Neuronal stem cell (in vitro differentiated cells): Measurements from ENCODE around the gene ARIH2.

Source experiments
- DNase-seq: peaks from one replicate; pipeline ENCODE4 v3.0.0-alpha.2; 2013; ENCODE audit warnings: low spot score
- H2AFZ ChIP-seq: one replicate; pipeline ENCODE4 v1.6.1; 2013; ENCODE audit warnings: mild to moderate bottlenecking, low read length, inconsistent platforms
- H2AK5ac ChIP-seq: 2 replicates; pipeline ENCODE4 v1.6.1; 2013; ENCODE audit warnings: low read depth, mild to moderate bottlenecking, inconsistent platforms, low read length, moderate library complexity, mixed read lengths
- H2BK120ac ChIP-seq: 2 replicates; pipeline ENCODE4 v1.6.1; 2013; ENCODE audit warnings: low read depth, mild to moderate bottlenecking, inconsistent platforms, low read length, moderate library complexity, mixed read lengths
- H2BK12ac ChIP-seq: one replicate; pipeline ENCODE4 v1.6.1; 2013; ENCODE audit warnings: low read length, inconsistent platforms
- H2BK15ac ChIP-seq: 2 replicates; pipeline ENCODE4 v1.6.1; 2013; ENCODE audit warnings: mild to moderate bottlenecking, low read length, inconsistent platforms, mixed read lengths
- H2BK5ac ChIP-seq: one replicate; pipeline ENCODE4 v1.6.1; 2013; ENCODE audit warnings: inconsistent platforms, mild to moderate bottlenecking, low read length, moderate library complexity
- H3K14ac ChIP-seq: one replicate; pipeline ENCODE4 v1.6.1; 2013; ENCODE audit warnings: low read length, inconsistent platforms
- H3K18ac ChIP-seq: 2 replicates; pipeline ENCODE4 v1.6.1; 2013; ENCODE audit warnings: low read length, inconsistent platforms
- H3K23ac ChIP-seq: 2 replicates; pipeline ENCODE4 v1.6.1; 2013; ENCODE audit warnings: low read depth, mild to moderate bottlenecking, mixed read lengths, low read length, inconsistent platforms; ENCODE audit not compliant: poor library complexity
- H3K27ac ChIP-seq: replicated peaks from 3 replicates; pipeline ENCODE4 v1.5.1; 2013; ENCODE audit warnings: low read length, inconsistent platforms
- H3K27me3 ChIP-seq, 3 experiments: 2 replicates each; pipeline ENCODE4 v1.6.1; 2013; ENCODE audit warnings: low read length in 3 of 3, mild to moderate bottlenecking in 2 of 3, inconsistent platforms in 1 of 3, low read depth in 1 of 3, mixed read lengths in 1 of 3, moderate library complexity in 1 of 3; ENCODE audit not compliant: control insufficient read depth in 3 of 3, insufficient read depth in 3 of 3
- H3K36me3 ChIP-seq, 2 donors: replicated peaks in 1 of 2; 2 replicates each; pipeline ENCODE4 v1.6.1; 2013; ENCODE audit warnings: low read length in 2 of 2; ENCODE audit not compliant: control insufficient read depth in 2 of 2, insufficient read depth in 2 of 2
- H3K4ac ChIP-seq: 2 replicates; pipeline ENCODE4 v1.6.1; 2013; ENCODE audit warnings: inconsistent platforms, mild to moderate bottlenecking, low read length, moderate library complexity
- H3K4me1 ChIP-seq, 2 donors: 1 replicate in 1 of 2; 2 replicates in 1 of 2; pipeline ENCODE4 v1.6.1; 2013; ENCODE audit warnings: low read length in 2 of 2, low read depth in 1 of 2; ENCODE audit not compliant: control insufficient read depth in 2 of 2, insufficient read depth in 1 of 2
- H3K4me2 ChIP-seq: one replicate; pipeline ENCODE4 v1.6.1; 2013; ENCODE audit warnings: mild to moderate bottlenecking, low read length, inconsistent platforms; ENCODE audit not compliant: insufficient read depth, poor library complexity, severe bottlenecking
- H3K4me3 ChIP-seq, 2 donors: 2 replicates each; pipeline ENCODE4 v1.5.1; 2013; ENCODE audit warnings: low read length in 2 of 2, mild to moderate bottlenecking in 2 of 2, inconsistent platforms in 1 of 2, moderate library complexity in 1 of 2
- H3K79me1 ChIP-seq: one replicate; pipeline ENCODE4 v1.6.1; 2013; ENCODE audit warnings: low read depth, mild to moderate bottlenecking, inconsistent platforms, low read length, moderate library complexity
- H3K9ac ChIP-seq: one replicate; pipeline ENCODE4 v1.6.1; 2013; ENCODE audit warnings: mild to moderate bottlenecking, low read depth, low read length, inconsistent platforms; ENCODE audit not compliant: poor library complexity
- H3K9me3 ChIP-seq, 2 donors: replicated peaks in 1 of 2; 2 replicates each; pipeline versions ENCODE3 to v1.6.1; 2013; ENCODE audit warnings: low read length in 2 of 2, mild to moderate bottlenecking in 2 of 2, inconsistent platforms in 1 of 2, low read depth in 1 of 2, mixed read lengths in 1 of 2, moderate library complexity in 1 of 2; ENCODE audit not compliant: control insufficient read depth in 2 of 2, insufficient read depth in 1 of 2
- H4K8ac ChIP-seq: one replicate; pipeline ENCODE4 v1.6.1; 2013; ENCODE audit warnings: low read depth, mild to moderate bottlenecking, inconsistent platforms, low read length, moderate library complexity
- H4K91ac ChIP-seq: one replicate; pipeline ENCODE4 v1.6.1; 2013; ENCODE audit warnings: low read length, low read depth, mild to moderate bottlenecking, inconsistent platforms; ENCODE audit not compliant: poor library complexity
- WGBS, 2 donors: extraction: QIAGEN DNeasy Blood & Tissue Kit; methylation state at CpG; one replicate each; pipeline ENCODE4 v1.1.7; 2013; ENCODE audit warnings: missing lambda C conversion rate in 2 of 2, mixed read lengths in 1 of 2; ENCODE audit not compliant: insufficient read length in 2 of 2, insufficient replicate concordance in 1 of 2; ENCODE audit errors: extremely low coverage in 2 of 2; 5-methylcytosine and 5-hydroxymethylcytosine counted together

ARIH2 gene

DNA sequence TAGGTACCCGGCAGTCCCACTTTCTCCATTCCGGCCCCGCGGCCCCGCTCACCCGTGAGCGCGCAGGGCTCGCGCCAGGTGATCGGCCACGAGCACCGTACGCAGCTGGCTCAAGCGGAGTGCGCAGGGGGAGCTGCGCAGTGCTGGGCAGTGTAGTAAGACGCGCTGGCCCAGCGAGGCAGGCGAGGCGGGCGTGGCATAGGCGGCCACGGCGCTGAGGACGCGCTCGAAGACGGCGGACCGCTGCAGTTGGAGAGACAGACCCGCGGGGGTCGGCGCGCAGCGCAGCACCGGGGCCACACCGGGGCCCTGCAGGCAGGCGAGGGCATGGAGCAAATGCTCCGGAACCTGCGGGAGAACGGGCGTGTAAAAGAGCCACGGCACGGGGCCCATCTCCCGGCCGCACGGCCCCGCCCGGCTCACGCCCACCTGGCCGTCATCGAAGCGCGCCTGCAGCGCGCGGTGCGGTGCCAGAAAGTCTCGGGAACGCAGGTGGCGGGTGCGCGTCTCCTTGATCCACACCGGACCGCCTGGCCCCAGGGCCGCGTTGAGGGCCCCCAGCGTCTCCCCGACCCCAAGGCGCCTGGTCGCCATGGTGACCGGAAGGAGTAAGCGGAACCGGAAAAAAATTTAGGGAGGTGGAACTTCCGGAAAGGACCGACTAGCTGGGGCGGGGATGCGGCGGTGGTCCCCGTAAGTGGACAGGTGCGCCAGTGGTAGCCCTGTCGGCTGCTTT, 99.5 kb downstream of the ARIH2 start, which contains the start of gene DALRD3:
TSS of gene DALRD3 (minus strand) at position 610 of the 736 bp plus-strand sequence. CDS start at position 594, 16 bp downstream.
- Histone ChIP-seq H2BK12ac (no peak within 1 kb of the TSS), H3K79me1 (peaks cover 29% of the 10 kb centered on the region), H3K4me1 (peaks cover 21% of the 10 kb centered on the region in 2 donors), H4K91ac (no peak within 1 kb of the TSS), H3K27ac (peak within 1 kb of the TSS; percentile 55), H3K27me3 (no peaks in the 10 kb centered on the region), H3K4ac (no peak within 1 kb of the TSS), H3K4me3 (peak within 1 kb of the TSS; percentile 91 to 98), H3K14ac (peak within 1 kb of the TSS; percentile 66), H2BK120ac (no peak within 1 kb of the TSS), H2AK5ac (peak within 1 kb of the TSS; percentile 73), H3K18ac (peak within 1 kb of the TSS; percentile 85), H3K9ac (peak within 1 kb of the TSS; percentile 95), H2BK5ac (peak within 1 kb of the TSS; percentile 71), H4K8ac (no peak within 1 kb of the TSS), H2AFZ (peak within 1 kb of the TSS; percentile 92), H3K23ac (peak within 1 kb of the TSS; percentile 97), H3K4me2 (peak within 1 kb of the TSS; percentile 71), H3K36me3 (peaks cover 40 to 48% of the 10 kb centered on the region in 2 donors), H2BK15ac (peak within 1 kb of the TSS; percentile 63), H3K9me3 (no peaks in the 10 kb centered on the region)
- peak; percentile 56 for DNase-seq
- no CpG with 5 or more reads among the region's 85 CpGs for WGBS, 2 donors

DNA sequence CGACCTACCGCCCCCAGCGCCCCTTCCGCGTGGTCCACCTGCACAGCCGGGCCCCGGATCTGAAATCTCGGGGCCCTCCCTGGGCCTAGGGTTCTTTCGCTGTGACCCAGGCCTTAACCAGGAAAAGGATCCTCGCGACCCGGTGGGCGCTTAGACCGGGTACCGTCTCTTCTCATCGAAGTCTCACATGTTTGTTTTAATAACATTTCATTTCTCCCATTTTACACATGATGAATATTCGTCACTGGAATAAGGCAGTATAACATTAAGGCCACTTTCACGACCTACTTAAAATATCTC, 100.0 kb downstream of the ARIH2 start:
- no peaks in the 10 kb centered on the region for H3K27me3 ChIP-seq
- H2BK15ac ChIP-seq, result no peak overlapping the region
- peak overlapping the region; percentile 71 for H3K4me2 ChIP-seq
- H3K23ac ChIP-seq, result peak overlapping the region; percentile 97
- H3K79me1 ChIP-seq, result peaks cover 25% of the 10 kb centered on the region
- H2BK120ac ChIP-seq, result no peak overlapping the region
- H3K36me3 ChIP-seq, result peaks cover 38 to 48% of the 10 kb centered on the region in 2 donors
- H2BK5ac ChIP-seq, result no peak overlapping the region
- H3K4me1 ChIP-seq, result peaks cover 22 to 23% of the 10 kb centered on the region in 2 donors
- no peak overlapping the region for H3K4ac ChIP-seq
- peak overlapping the region; percentile 20 for H3K18ac ChIP-seq
- no peak overlapping the region for H3K9ac ChIP-seq
- H3K27ac ChIP-seq, result peak overlapping the region; percentile 19
- WGBS, 2 donors, result no CpG with 5 or more reads among the region's 18 CpGs
- H4K8ac ChIP-seq, result no peak overlapping the region
- H4K91ac ChIP-seq, result no peak overlapping the region
- H2AFZ ChIP-seq, result peak overlapping the region; percentile 92
- peak overlapping the region; percentile 91 to 98 for H3K4me3 ChIP-seq
- DNase-seq, result no peak
- no peak overlapping the region for H3K14ac ChIP-seq
- H2AK5ac ChIP-seq, result no peak overlapping the region
- no peaks in the 10 kb centered on the region for H3K9me3 ChIP-seq
- no peak overlapping the region for H2BK12ac ChIP-seq

DNA sequence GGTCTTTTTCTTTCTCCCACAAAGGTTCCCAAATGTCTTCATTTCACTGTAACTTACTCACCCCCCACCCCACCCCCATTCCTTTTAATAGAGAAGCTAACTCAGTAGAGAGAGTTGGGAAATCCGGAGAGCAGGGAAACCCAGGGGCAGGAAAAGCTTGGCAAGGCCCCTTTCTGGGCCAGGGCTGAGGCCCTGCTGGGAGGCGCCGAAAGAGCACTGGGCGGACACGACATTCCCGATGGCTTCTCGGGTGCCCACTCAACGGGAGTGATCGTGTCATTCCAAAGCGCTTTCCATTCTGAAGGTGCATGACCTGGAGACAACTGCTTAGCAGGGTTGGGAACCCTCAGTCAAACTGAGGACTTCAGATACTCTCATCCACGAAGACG, 101.3 kb downstream of the ARIH2 start:
- peak overlapping the region; percentile 56 for H2BK120ac ChIP-seq
- no peak overlapping the region for H2AFZ ChIP-seq
- no peak overlapping the region for H2BK12ac ChIP-seq
- peaks cover 22 to 23% of the 10 kb centered on the region in 2 donors for H3K4me1 ChIP-seq
- DNase-seq, result no peak
- no peak overlapping the region for H2AK5ac ChIP-seq
- peak overlapping the region; percentile 75 for H3K23ac ChIP-seq
- H4K91ac ChIP-seq, result no peak overlapping the region
- H3K4me2 ChIP-seq, result peak overlapping the region; percentile 89
- H3K9ac ChIP-seq, result peak overlapping the region; percentile 86
- no peak overlapping the region for H2BK5ac ChIP-seq
- peaks cover 19% of the 10 kb centered on the region for H3K79me1 ChIP-seq
- peaks cover 36 to 48% of the 10 kb centered on the region in 2 donors for H3K36me3 ChIP-seq
- H3K4me3 ChIP-seq, result peak overlapping the region; percentile 92 to 97
- H3K27ac ChIP-seq, result no peak overlapping the region
- no peaks in the 10 kb centered on the region for H3K9me3 ChIP-seq
- H3K27me3 ChIP-seq, result no peaks in the 10 kb centered on the region
- no CpG with 5 or more reads among the region's 12 CpGs for WGBS, 2 donors
- H3K4ac ChIP-seq, result no peak overlapping the region
- H3K18ac ChIP-seq, result no peak overlapping the region
- H2BK15ac ChIP-seq, result no peak overlapping the region
- H4K8ac ChIP-seq, result no peak overlapping the region
- H3K14ac ChIP-seq, result no peak overlapping the region

DNA sequence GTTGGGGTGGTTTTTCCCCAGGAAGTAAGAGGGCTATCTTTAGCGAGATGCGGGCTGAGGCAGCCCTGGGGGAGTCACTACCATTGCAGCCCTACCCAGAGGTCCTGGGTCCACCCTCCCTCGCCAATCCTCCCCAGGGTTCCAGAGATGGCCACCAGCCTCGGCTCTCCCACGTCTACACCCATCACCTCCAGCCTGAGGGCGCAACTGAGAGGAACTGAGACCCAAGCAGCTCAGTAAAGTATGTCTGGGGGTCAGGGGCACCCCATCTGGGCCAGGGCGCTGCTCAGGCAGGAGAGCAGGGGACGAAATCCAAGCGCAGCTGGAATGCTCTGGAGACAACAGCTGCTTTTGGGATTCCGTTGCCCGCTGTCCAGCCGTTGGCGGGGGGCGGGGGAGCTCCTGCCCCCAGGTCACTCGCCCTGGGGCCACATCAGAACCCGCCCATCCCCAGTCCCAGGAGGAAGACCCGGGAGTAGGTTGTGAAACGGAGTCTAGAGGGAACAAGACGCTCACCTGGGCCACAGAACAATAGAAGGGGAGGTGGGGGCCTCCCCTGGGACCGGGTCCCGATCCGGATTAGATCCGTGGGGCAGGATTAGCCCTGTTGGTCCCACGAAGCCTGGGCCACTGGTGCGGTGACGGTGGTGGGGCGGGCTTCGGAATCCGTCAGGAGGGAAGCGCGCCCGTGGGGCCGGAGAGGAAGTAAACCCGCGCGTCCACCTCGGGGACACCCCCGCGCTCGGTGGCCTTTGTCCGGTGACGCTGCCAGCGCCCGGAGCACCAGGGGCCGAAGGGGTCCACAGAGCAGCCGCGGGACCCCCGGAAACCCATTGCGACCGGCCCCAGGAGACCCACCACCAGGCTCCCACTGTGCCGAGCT, 101.9 kb downstream of the ARIH2 start:
- Histone ChIP-seq H3K4me1 (peaks cover 22 to 23% of the 10 kb centered on the region in 2 donors), H4K91ac (peak overlapping the region; percentile 39), H3K4ac (no peak overlapping the region), H2BK5ac (peak overlapping the region; percentile 2), H3K27ac (peak overlapping the region; percentile 18), H4K8ac (no peak overlapping the region), H2BK120ac (peak overlapping the region; percentile 56), H3K79me1 (peaks cover 17% of the 10 kb centered on the region), H2AFZ (peak overlapping the region; percentile 92), H3K4me3 (peak overlapping the region; percentile 92 to 97), H3K14ac (peak overlapping the region; percentile 61), H3K27me3 (no peaks in the 10 kb centered on the region), H3K18ac (peak overlapping the region; percentile 53), H3K36me3 (peaks cover 36 to 48% of the 10 kb centered on the region in 2 donors), H3K9ac (peak overlapping the region; percentile 95), H3K4me2 (peak overlapping the region; percentile 89), H2BK12ac (peak overlapping the region; percentile 96), H3K9me3 (no peaks in the 10 kb centered on the region), H3K23ac (peak overlapping the region; percentile 99), H2AK5ac (peak overlapping the region; percentile 2), H2BK15ac (peak overlapping the region; percentile 55)
- DNase-seq, result no peak
- WGBS, 2 donors, result no CpG with 5 or more reads among the region's 51 CpGs
